ENCODE data around the gene EXOC1L. TPM values are rescaled to one million over a fixed set of nuclear protein-coding genes. Genes with fewer than 3 reads are reported as not detected.

The EXOC1L gene
- total RNA-seq, 1 donor from 2014 or later, result not detected

- Mint-ChIP-seq H3K27me3 (ENCODE audit: low read depth) (no peaks in the 10 kb centered on the region), H3K27ac (ENCODE audit: unreplicated experiment) (no peak overlapping the region), H3K4me1 (no peaks in the 10 kb centered on the region), H3K4me3 (no peak overlapping the region), H3K36me3 (ENCODE audit: low read depth) (no peaks in the 10 kb centered on the region), H3K9me3 (no peaks in the 10 kb centered on the region)
- no peak for TF ChIP-seq CTCF (conservative IDR thresholded peaks at IDR 0.05)
- DNase-seq (ENCODE audit: low read depth, low spot score), result no peak
Measured at GRCh38 chr4:55784747-55785146, 34.8 kb upstream of the EXOC1L start.

DNA sequence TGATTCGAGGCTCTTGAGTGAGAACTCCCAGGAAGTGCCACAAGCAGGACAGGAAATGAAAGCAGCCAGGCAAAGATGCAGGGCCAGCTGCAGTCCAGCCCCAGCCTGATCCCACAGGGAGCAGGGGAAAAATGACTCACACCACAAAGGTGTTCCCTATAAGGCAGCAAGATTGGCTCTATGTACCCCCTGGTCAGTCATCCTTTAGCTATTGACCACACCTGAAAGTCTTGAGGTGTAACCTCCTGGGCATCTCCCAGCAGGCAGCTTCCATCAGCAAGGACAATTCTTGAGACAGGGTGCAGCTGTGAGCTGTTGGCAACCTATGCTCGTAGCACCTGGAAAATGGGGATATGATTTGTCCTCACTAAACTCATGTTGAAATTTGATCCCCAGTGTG, 27.9 kb upstream of the EXOC1L start:
- no peak overlapping the region for H3K4me3 Mint-ChIP-seq
- H3K9me3 Mint-ChIP-seq, result no peaks in the 10 kb centered on the region
- TF ChIP-seq CTCF (conservative IDR thresholded peaks at IDR 0.05), result no peak
- H3K4me1 Mint-ChIP-seq, result no peaks in the 10 kb centered on the region
- H3K27ac Mint-ChIP-seq (ENCODE audit: unreplicated experiment), result no peak overlapping the region
- peaks cover 3% of the 10 kb centered on the region for H3K27me3 Mint-ChIP-seq (ENCODE audit: low read depth)
- no peaks in the 10 kb centered on the region for H3K36me3 Mint-ChIP-seq (ENCODE audit: low read depth)
- no peak for DNase-seq (ENCODE audit: low read depth, low spot score)

- Mint-ChIP-seq H3K27ac (ENCODE audit: unreplicated experiment) (no peak overlapping the region), H3K4me3 (no peak overlapping the region), H3K27me3 (ENCODE audit: low read depth) (peaks cover 3% of the 10 kb centered on the region), H3K4me1 (no peaks in the 10 kb centered on the region), H3K9me3 (no peaks in the 10 kb centered on the region), H3K36me3 (ENCODE audit: low read depth) (no peaks in the 10 kb centered on the region)
- DNase-seq (ENCODE audit: low read depth, low spot score), result no peak
- no peak for TF ChIP-seq CTCF (conservative IDR thresholded peaks at IDR 0.05)
Measured at GRCh38 chr4:55793479-55793878, 26.1 kb upstream of the EXOC1L start.

DNA sequence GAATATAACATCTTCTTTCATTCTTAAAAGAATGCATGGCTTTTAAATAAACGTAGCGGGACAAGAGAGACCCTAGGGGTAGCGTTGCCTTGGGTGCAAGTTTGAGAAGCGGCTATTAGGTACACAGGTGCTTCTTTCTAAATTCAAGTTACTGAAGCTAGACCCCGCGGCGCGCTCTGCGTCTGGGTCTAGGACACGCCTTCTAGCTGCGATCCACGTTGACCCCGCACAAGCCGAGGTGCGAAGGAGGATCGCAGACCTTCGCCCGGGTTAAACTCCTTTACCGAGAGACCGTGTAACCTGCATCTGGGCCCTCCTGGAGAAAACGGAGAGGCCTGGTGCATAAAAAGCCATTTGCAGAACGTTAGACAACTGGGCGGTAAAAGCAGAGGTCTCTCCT, 25.5 kb upstream of the EXOC1L start:
- H3K4me3 Mint-ChIP-seq, result no peak overlapping the region
- H3K27me3 Mint-ChIP-seq (ENCODE audit: low read depth), result peaks cover 3% of the 10 kb centered on the region
- H3K4me1 Mint-ChIP-seq, result no peaks in the 10 kb centered on the region
- no peaks in the 10 kb centered on the region for H3K36me3 Mint-ChIP-seq (ENCODE audit: low read depth)
- H3K27ac Mint-ChIP-seq (ENCODE audit: unreplicated experiment), result no peak overlapping the region
- no peak for DNase-seq (ENCODE audit: low read depth, low spot score)
- no peaks in the 10 kb centered on the region for H3K9me3 Mint-ChIP-seq
- no peak for TF ChIP-seq CTCF (conservative IDR thresholded peaks at IDR 0.05)

GRCh38 chr4:55795341-55795740, 24.2 kb upstream of the EXOC1L start:
- Mint-ChIP-seq H3K4me1 (no peaks in the 10 kb centered on the region), H3K9me3 (no peaks in the 10 kb centered on the region), H3K36me3 (ENCODE audit: low read depth) (no peaks in the 10 kb centered on the region), H3K4me3 (no peak overlapping the region), H3K27me3 (ENCODE audit: low read depth) (peaks cover 3% of the 10 kb centered on the region), H3K27ac (ENCODE audit: unreplicated experiment) (no peak overlapping the region)
- no peak for TF ChIP-seq CTCF (conservative IDR thresholded peaks at IDR 0.05)
- DNase-seq (ENCODE audit: low read depth, low spot score), result no peak

GRCh38 chr4:55801498-55801897, 18.1 kb upstream of the EXOC1L start:
- no peak for DNase-seq (ENCODE audit: low read depth, low spot score)
- Mint-ChIP-seq H3K9me3 (no peaks in the 10 kb centered on the region), H3K27ac (ENCODE audit: unreplicated experiment) (no peak overlapping the region), H3K27me3 (ENCODE audit: low read depth) (no peaks in the 10 kb centered on the region), H3K36me3 (ENCODE audit: low read depth) (no peaks in the 10 kb centered on the region), H3K4me1 (no peaks in the 10 kb centered on the region), H3K4me3 (no peak overlapping the region)
- TF ChIP-seq CTCF (conservative IDR thresholded peaks at IDR 0.05), result no peak

Data from neural crest cell (in vitro differentiated cells).